HL-60 (cell line): Measurements from ENCODE around the gene U2AF1L4.

Experiments used
- DNase-seq, 2 experiments: peaks; one replicate each; pipeline ENCODE4 v3.0.0-alpha.2; 2010 to 2020; ENCODE audit warnings: low read depth in 1 of 2, low spot score in 1 of 2
- H3K27ac ChIP-seq: fragments of 250-450 bp; sonication (Bioruptor Pico); replicated peaks from 2 replicates; pipeline ENCODE4 v1.5.1; 2020; ENCODE audit warnings: mild to moderate bottlenecking, moderate library complexity
- H3K27me3 ChIP-seq: fragments of 250-450 bp; sonication (Bioruptor Pico); 2 replicates; pipeline ENCODE4 v1.5.1; 2021; ENCODE audit warnings: mild to moderate bottlenecking, moderate library complexity; ENCODE audit not compliant: insufficient read depth, poor library complexity, severe bottlenecking
- H3K4me3 ChIP-seq: replicated peaks from 2 replicates; pipeline ENCODE4 v1.5.1; 2011; ENCODE audit warnings: mild to moderate bottlenecking, control low read depth, low read length; ENCODE audit not compliant: insufficient read depth
- GABPA ChIP-seq: IDR thresholded peaks from 2 replicates; pipeline ENCODE4 v1.6.1; 2012; ENCODE audit warnings: low read depth
- POLR2AphosphoS5 ChIP-seq: IDR thresholded peaks from 2 replicates; pipeline ENCODE4 v1.6.1; 2012; ENCODE audit warnings: low read depth
- REST ChIP-seq: IDR thresholded peaks from 2 replicates; pipeline ENCODE4 v1.6.1; 2012; ENCODE audit warnings: low read depth; ENCODE audit not compliant: insufficient replicate concordance
- SPI1 ChIP-seq: IDR thresholded peaks from 2 replicates; pipeline ENCODE4 v1.6.1; 2012; ENCODE audit warnings: low read depth, mild to moderate bottlenecking, borderline replicate concordance
- TF ChIP-seq, protein P1 (sequence below): IDR thresholded peaks from one replicate; pipeline ENCODE4 v1.5.1; 2011; ENCODE audit warnings: low read length, control low read depth, inconsistent platforms; ENCODE audit not compliant: insufficient read depth

Gene U2AF1L4

GRCh38 chr19:35777086-35777841 is 32.0 kb upstream of the U2AF1L4 start:
- no peak for TF ChIP-seq POLR2AphosphoS5
- no peak for TF ChIP-seq GABPA
- TF ChIP-seq REST, result no peak
- no peak for TF ChIP-seq SPI1
- TF ChIP-seq, protein P1, sequence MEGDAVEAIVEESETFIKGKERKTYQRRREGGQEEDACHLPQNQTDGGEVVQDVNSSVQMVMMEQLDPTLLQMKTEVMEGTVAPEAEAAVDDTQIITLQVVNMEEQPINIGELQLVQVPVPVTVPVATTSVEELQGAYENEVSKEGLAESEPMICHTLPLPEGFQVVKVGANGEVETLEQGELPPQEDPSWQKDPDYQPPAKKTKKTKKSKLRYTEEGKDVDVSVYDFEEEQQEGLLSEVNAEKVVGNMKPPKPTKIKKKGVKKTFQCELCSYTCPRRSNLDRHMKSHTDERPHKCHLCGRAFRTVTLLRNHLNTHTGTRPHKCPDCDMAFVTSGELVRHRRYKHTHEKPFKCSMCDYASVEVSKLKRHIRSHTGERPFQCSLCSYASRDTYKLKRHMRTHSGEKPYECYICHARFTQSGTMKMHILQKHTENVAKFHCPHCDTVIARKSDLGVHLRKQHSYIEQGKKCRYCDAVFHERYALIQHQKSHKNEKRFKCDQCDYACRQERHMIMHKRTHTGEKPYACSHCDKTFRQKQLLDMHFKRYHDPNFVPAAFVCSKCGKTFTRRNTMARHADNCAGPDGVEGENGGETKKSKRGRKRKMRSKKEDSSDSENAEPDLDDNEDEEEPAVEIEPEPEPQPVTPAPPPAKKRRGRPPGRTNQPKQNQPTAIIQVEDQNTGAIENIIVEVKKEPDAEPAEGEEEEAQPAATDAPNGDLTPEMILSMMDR, result no peak
- Histone ChIP-seq H3K27ac (no peak overlapping the region), H3K4me3 (no peak overlapping the region), H3K27me3 (no peaks in the 10 kb centered on the region)
- DNase-seq, result no peak

GRCh38 chr19:35776102-35776788 is 31.0 kb upstream of the U2AF1L4 start:
- DNase-seq, result no peak
- H3K27ac ChIP-seq, result no peak overlapping the region
- TF ChIP-seq POLR2AphosphoS5 (no peak), GABPA (no peak), SPI1 (no peak), REST (no peak)
- TF ChIP-seq, protein P1, result no peak
- peak overlapping the region; percentile 87 for H3K4me3 ChIP-seq
- no peaks in the 10 kb centered on the region for H3K27me3 ChIP-seq

GRCh38 chr19:35775298-35776101 is 30.3 kb upstream of the U2AF1L4 start, which contains the start of gene ARHGAP33:
Gene ARHGAP33 (plus strand): TSS chr19:35775564. CDS start chr19:35775659, 95 bp downstream.
- H3K27me3 ChIP-seq, result no peaks in the 10 kb centered on the region
- peak; percentile 90 to 99 for DNase-seq
- H3K4me3 ChIP-seq, result peak within 1 kb of the TSS; percentile 87
- peak within 1 kb of the TSS; percentile 43 for H3K27ac ChIP-seq
- no peak for TF ChIP-seq REST
- TF ChIP-seq POLR2AphosphoS5, result no peak
- no peak for TF ChIP-seq SPI1
- TF ChIP-seq, protein P1, result no peak
- TF ChIP-seq GABPA, result no peak
